ENCODE data around the gene LMOD1. TPM values are rescaled to one million over a fixed set of nuclear protein-coding genes. Genes with fewer than 3 reads are reported as not detected.

The LMOD1 gene
- total RNA-seq, 1 experiment from 2014 or later = not detected

DNA sequence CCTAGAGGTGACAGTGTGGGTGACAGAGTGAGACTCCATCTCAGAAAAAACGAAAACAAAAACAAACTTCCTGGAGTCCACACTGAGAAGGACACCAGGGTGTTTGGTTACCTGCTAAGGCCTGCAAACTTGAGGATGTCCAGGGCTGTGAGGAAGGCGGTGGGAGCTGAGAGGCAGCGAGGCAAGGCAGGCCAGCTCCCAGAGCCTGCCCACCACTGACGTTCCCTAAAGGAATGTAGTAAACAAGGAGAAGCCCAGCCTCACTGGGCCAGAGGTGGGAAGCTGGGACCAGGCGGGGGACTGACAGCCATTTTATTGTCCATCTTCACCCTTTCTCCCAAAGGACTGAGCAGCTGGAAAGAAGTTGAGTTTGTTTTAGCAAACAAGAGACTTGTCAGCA, 33.5 kb downstream of the LMOD1 start:
- Mint-ChIP-seq H3K27me3 (ENCODE audit: insufficient read depth, unreplicated experiment) (peaks cover 27% of the 10 kb centered on the region), H3K4me1 (ENCODE audit: insufficient read depth, unreplicated experiment) (peaks cover 25% of the 10 kb centered on the region), H3K9me3 (ENCODE audit: unreplicated experiment) (no peaks in the 10 kb centered on the region), H3K27ac (ENCODE audit: low read depth, unreplicated experiment) (no peak overlapping the region), H3K36me3 (ENCODE audit: insufficient read depth, unreplicated experiment) (no peaks in the 10 kb centered on the region), H3K4me3 (ENCODE audit: unreplicated experiment) (no peak overlapping the region)
- ChIA-PET POLR2A (interaction anchor here (0.9 to 1.7 kb wide), 4 partner anchors 9 to 42 kb away, joined by 3 to 8 read pairs (median 4); partner anchors contain the start of gene TIMM17A), CTCF (interaction anchor here (0.8 to 9.2 kb wide), 8 partner anchors 14 to 223 kb away, joined by 3 to 83 read pairs (median 4); no protein-coding TSS in a partner anchor)
- no TSS peak for BruUV-seq (replicated peaks)
- TF ChIP-seq, protein P1, sequence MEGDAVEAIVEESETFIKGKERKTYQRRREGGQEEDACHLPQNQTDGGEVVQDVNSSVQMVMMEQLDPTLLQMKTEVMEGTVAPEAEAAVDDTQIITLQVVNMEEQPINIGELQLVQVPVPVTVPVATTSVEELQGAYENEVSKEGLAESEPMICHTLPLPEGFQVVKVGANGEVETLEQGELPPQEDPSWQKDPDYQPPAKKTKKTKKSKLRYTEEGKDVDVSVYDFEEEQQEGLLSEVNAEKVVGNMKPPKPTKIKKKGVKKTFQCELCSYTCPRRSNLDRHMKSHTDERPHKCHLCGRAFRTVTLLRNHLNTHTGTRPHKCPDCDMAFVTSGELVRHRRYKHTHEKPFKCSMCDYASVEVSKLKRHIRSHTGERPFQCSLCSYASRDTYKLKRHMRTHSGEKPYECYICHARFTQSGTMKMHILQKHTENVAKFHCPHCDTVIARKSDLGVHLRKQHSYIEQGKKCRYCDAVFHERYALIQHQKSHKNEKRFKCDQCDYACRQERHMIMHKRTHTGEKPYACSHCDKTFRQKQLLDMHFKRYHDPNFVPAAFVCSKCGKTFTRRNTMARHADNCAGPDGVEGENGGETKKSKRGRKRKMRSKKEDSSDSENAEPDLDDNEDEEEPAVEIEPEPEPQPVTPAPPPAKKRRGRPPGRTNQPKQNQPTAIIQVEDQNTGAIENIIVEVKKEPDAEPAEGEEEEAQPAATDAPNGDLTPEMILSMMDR (IDR thresholded peaks at IDR 0.05; ENCODE audit: unreplicated experiment) = no peak
- no peak for DNase-seq (ENCODE audit: unreplicated experiment)
- intact Hi-C loops (cut with micrococcal nuclease) = no loop called here

DNA sequence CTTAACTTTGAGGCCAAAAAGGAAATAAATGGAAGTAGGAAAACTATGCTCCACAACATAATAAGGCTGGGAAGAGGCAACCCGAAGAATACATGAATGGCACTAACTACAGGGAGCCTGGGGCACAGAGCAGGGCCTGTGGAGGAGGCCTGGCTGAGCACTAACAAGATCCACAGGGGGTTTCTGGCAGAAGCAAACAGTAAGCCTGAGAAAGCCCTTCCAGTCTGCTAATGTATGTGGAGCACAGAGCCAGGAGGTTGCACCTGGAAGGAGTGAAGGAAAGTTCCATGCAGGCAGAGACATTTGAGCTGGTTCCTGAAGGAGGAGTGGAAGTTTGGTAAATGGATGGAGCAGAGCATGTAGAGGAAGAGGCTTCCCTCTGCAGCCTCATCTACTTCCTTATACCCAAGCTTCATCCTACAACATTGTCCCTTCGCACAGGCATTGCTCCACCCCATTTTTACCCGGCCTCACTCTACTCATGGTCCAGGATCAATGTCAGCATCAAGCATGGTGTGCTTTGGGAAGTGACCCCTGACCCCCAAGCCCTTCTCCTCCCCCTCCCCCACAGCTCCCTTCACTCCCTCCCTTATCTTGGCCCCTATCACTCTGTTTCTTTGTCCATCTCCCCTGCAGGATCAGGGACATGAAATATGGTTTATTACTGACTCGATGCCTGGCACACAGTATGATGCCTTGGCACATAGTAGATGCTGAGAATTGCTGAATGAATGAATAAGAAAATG, 34.3 kb downstream of the LMOD1 start:
- ChIA-PET POLR2A (interaction anchor here (1.7 kb wide), 1 partner anchor 43 kb away, joined by 8 read pairs; the partner anchor contains the start of gene TIMM17A), CTCF (interaction anchor here (1.3 to 9.2 kb wide), 4 partner anchors 16 to 61 kb away, joined by 3 to 83 read pairs (median 8); no protein-coding TSS in a partner anchor)
- intact Hi-C loops (cut with micrococcal nuclease) = no loop called here
- TF ChIP-seq, protein P1 (IDR thresholded peaks at IDR 0.05; ENCODE audit: unreplicated experiment) = no peak
- DNase-seq (ENCODE audit: unreplicated experiment) = no peak
- H3K4me3 Mint-ChIP-seq (ENCODE audit: unreplicated experiment) = no peak overlapping the region
- H3K27me3 Mint-ChIP-seq (ENCODE audit: insufficient read depth, unreplicated experiment) = peaks cover 27% of the 10 kb centered on the region
- no TSS peak for BruUV-seq (replicated peaks)
- H3K4me1 Mint-ChIP-seq (ENCODE audit: insufficient read depth, unreplicated experiment) = peaks cover 16% of the 10 kb centered on the region
- no peak overlapping the region for H3K27ac Mint-ChIP-seq (ENCODE audit: low read depth, unreplicated experiment)
- H3K36me3 Mint-ChIP-seq (ENCODE audit: insufficient read depth, unreplicated experiment) = no peaks in the 10 kb centered on the region
- H3K9me3 Mint-ChIP-seq (ENCODE audit: unreplicated experiment) = no peaks in the 10 kb centered on the region

DNA sequence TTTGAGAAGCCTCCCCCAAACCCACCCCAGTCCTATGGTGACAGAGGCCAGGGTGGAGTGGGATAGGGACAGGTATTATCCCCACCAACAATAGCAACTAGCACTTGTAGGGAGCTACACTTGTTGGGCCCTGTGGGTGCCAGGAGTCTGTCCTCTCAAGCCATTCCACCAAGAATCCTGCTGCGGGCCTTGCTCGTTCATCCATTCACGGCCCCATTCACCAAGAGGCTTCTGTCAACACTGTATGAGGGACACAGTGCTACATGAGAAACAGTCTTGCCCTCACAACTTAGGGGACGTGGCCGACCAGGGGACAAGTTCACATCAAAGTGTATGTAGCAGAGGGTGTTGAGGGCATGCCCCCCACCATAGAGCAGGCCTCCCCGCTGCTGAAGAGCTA, 38.7 kb downstream of the LMOD1 start:
- Mint-ChIP-seq H3K27ac (ENCODE audit: low read depth, unreplicated experiment) (no peak overlapping the region), H3K4me1 (ENCODE audit: insufficient read depth, unreplicated experiment) (no peaks in the 10 kb centered on the region), H3K27me3 (ENCODE audit: insufficient read depth, unreplicated experiment) (peaks cover 16% of the 10 kb centered on the region), H3K36me3 (ENCODE audit: insufficient read depth, unreplicated experiment) (no peaks in the 10 kb centered on the region), H3K9me3 (ENCODE audit: unreplicated experiment) (no peaks in the 10 kb centered on the region), H3K4me3 (ENCODE audit: unreplicated experiment) (no peak overlapping the region)
- no peak for DNase-seq (ENCODE audit: unreplicated experiment)
- CTCF ChIA-PET = interaction anchor here (0.5 to 22.4 kb wide), 3 partner anchors 12 to 845 kb away, joined by 3 to 882 read pairs (median 102); partner anchors contain the start of gene TIMM17A
- POLR2A ChIA-PET = interaction anchor here (0.5 to 2.0 kb wide), 2 partner anchors 24 to 48 kb away, joined by 3 to 6 read pairs; partner anchors contain the start of gene TIMM17A
- TF ChIP-seq, protein P1 (IDR thresholded peaks at IDR 0.05; ENCODE audit: unreplicated experiment) = no peak
- BruUV-seq (replicated peaks) = no TSS peak
- intact Hi-C loops (cut with micrococcal nuclease) = no loop called here

DNA sequence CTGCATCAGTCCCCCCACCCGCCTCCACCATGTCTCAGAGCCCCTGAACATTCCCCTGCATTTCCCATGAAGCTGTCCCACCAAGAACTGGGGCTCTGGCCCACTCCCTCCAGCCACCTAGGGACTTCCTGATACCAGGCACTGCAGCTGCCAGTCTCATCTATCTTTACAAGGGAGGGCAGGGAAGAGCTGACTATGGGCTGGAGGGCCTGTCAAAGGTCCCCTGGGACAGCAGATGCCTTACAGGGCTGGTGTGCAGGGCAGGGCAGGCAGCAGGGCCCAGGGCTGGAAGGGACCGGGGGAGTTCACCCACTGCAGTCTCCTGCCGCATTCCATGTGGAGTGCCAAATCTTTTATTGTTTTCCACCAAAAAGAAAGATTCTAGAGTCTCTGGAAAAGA, 40.0 kb downstream of the LMOD1 start:
- Mint-ChIP-seq H3K4me3 (ENCODE audit: unreplicated experiment) (no peak overlapping the region), H3K4me1 (ENCODE audit: insufficient read depth, unreplicated experiment) (no peaks in the 10 kb centered on the region), H3K27ac (ENCODE audit: low read depth, unreplicated experiment) (no peak overlapping the region), H3K9me3 (ENCODE audit: unreplicated experiment) (no peaks in the 10 kb centered on the region), H3K36me3 (ENCODE audit: insufficient read depth, unreplicated experiment) (no peaks in the 10 kb centered on the region), H3K27me3 (ENCODE audit: insufficient read depth, unreplicated experiment) (peaks cover 16% of the 10 kb centered on the region)
- no peak for DNase-seq (ENCODE audit: unreplicated experiment)
- ChIA-PET CTCF (interaction anchor here (1.0 to 22.4 kb wide), 3 partner anchors 11 to 55 kb away, joined by 3 to 882 read pairs (median 102); partner anchors contain the start of gene TIMM17A), POLR2A (no interaction called here)
- intact Hi-C loops (cut with micrococcal nuclease) = no loop called here
- BruUV-seq (replicated peaks) = no TSS peak
- TF ChIP-seq, protein P1 (IDR thresholded peaks at IDR 0.05; ENCODE audit: unreplicated experiment) = no peak
